GM08714 (cell line): Measurements from ENCODE around the gene ENAH.
A peak's percentile ranks its signal among the peaks of the same experiment; 100 is the strongest.
"Not testable (repeated sequence)": the region's sequence is repeated elsewhere in the genome, so short reads cannot be mapped to it uniquely, and the experiment has no call there.

Source experiments
- H3K4me3 ChIP-seq: fragments of 200-500 bp; sonication (Bioruptor generic); 2 replicates; pipeline ENCODE4 v1.5.1; 2014; ENCODE audit warnings: mild to moderate bottlenecking, low read length, inconsistent platforms
- ZNF274 ChIP-seq: IDR thresholded peaks from 2 replicates; pipeline ENCODE4 v1.6.1; 2012; ENCODE audit warnings: mild to moderate bottlenecking, low read depth, low read length

ENAH gene

DNA sequence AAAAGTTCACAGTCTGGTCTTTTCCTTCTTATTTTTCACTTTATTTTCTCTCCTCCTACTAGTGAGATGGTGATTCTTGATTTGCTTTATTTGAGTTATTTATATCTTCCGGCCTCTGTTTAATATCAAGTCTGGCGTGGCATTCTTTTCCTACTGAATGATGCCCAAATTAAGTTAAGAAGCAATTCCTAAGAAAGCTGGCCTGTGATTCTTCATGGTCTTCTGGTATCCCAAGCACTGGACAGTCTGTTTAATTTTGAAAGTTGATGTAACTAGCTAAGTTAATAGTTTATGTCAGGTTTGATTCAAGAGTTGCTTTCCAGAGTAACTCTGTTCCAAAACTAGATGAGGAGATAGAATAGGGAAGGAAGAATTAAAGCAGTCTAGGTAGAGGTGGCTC is 9.2 kb upstream of the ENAH start:
- H3K4me3 ChIP-seq, result no peak overlapping the region
- TF ChIP-seq ZNF274, result no peak

DNA sequence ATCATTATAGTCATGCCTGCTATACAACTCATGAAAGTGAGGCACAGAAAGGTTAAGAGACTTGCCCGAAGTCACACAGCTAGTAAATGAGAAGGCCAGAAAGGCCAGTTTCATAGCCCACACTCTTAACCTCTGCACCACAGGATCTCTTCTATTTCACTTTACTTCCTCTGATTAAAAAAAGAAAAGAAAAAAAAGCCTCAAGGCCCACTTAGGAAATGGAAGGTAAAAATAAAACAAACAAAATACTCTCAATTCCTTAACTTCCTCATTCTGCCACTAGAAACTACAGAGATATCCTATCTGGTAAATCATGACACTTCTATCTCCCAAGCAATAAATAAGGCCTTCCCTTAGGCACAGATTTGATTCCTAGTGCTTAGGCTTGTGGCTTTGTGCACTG is 7.6 kb upstream of the ENAH start:
- TF ChIP-seq ZNF274, result no peak
- H3K4me3 ChIP-seq, result no peak overlapping the region

DNA sequence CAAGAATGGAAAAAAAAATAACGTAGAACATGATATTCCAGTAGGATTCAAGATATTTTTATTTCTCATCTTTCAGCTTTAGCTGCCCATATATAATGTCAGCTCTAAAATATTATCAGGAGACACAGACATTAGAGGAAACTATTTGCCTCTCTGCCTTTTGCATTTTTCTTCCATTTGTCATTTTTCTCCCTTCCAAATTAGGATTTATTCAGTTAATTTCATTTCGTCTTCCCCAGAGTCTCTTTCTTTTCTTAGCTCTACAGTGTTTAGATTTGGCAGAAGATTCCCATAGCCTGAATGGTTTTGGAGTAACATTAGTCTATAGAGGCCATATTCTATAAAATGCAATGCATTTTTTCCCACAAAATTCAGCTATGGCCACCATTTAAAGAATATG is 5.1 kb upstream of the ENAH start:
- no peak overlapping the region for H3K4me3 ChIP-seq
- TF ChIP-seq ZNF274, result no peak

DNA sequence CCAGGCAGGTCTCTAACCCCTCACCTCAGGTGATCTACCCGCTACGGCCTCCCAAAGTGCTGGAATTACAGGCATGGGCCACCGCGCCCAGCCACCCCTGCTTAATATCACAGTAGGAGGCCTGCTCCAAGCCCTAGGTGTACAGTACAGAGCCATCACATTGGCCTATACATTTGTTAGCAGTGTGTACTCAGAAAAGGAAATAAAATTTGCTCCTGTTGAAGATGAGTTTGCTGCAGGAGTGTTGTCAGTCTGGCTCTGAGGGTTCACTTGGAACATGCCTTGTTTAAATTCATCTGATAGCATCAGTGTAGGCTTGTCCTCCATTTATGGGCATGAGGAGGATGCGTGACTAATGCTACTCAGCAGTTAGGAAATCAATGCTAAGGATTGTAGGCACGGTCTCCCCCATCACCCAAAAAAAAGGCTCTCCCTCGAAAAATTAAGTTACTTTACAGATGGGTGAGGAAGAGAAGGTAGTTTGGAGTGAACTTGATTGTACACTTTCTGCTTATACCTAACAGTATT is 4.6 kb upstream of the ENAH start:
- H3K4me3 ChIP-seq, result no peak overlapping the region
- TF ChIP-seq ZNF274, result no peak

DNA sequence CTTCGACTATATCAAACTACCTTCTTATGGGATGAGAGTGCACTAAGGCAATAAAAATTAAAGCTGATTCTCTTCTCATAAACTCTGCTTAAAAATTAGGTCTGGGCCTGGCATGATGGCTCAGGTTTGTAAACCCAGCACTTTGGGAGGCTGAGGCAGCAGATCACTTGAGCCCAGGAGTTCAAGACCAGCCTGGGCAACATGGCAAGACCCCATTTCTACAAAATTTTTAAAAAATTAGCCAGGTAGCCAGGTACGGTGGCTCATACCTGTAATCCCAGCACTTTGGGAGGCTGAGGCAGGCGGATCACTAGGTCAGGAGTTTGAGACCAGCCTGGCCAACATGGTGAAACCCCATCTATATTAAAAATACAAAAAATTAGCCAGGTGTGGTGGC is 3.3 kb upstream of the ENAH start:
- H3K4me3 ChIP-seq, result not testable (repeated sequence)

DNA sequence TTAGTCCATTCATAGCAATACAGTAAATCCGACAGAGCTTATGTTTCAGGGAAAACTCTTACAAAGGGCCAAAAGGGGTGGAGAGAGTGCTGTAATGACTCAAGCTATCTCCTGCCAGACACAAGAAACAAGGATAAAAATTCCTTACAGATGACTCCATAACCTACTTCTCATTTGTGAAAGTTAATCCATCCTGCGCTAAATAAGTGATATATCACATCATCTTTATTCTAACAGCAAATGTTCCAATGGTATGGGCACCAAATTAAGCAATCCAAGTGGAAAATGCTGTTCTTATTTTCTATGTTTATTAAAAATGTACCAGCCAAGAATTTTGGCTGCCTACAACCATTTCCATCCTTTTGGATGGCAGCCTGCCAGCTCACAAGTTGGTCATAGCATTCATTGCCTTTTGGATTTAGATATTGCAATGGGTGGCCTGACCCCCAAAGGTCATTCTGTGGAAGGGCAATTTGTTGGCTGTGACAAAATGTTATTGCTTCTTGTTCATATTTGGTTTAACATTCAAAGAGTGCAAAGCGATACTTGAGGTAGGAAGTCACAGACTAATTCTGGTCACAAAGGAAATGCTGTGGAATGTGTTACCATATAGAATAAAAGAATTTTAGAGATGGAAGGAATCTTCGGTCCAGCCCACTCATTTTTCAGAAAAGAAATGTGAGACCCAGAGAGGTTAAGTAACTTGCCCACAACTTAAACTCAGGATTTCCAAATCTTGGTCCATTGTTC is 2.8 kb upstream of the ENAH start:
- no peak for TF ChIP-seq ZNF274
- no peak overlapping the region for H3K4me3 ChIP-seq

DNA sequence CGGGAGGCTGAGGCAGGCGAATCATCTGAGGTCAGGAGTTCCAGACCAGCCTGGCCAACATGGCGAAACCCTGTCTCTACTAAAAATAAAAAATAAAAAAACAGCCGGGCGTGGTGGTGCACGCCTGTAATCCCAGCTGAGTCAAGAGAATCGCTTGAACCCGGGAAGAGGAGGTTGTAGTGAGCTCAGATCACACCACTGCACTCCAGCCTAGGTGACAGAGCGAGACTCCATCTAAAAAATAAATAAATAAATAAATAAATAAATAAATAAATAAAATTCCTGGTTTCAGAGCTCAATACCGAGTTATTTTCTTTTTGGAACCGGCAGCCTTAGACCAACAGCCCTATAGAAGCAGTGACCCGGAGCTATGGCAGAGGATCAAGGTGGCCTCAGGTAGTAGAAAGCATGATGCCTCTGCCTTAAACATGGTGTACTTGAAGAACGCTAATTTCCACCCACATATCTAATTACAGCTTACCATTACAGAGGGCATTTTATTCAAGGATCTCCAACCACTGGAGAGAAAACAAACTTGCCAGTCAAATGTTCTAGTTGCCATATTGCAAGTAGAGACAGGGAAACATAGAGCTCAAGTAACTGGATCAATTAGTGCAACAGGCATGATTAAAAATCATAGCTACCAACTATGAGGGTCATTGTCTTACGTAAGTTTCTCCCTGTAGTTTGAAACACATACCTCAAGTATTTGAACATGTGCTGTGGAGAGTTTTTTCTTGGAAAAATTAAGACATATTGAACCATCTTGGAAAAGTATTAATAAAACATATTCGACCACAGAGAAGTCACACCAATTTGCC is 2.0 kb upstream of the ENAH start:
- no peak overlapping the region for H3K4me3 ChIP-seq
- TF ChIP-seq ZNF274, result no peak

DNA sequence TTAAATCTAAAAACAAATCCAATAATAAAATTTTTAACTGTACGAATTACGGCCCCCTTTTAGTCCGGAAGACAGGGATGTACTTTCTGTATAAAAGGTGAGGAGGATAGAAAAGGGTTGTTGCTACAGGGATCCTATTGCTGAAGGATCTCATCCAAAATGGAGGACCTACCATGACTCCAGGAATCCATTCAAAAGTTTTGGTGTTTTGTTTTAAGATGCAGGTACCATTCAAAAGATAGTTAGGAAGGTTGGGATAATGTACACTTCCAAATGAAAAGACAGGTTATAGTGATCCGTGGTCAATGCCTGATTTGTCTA is 1.3 kb upstream of the ENAH start:
- TF ChIP-seq ZNF274, result no peak
- H3K4me3 ChIP-seq, result peak overlapping the region; percentile 23; the same call in 1 of the 2 replicates

DNA sequence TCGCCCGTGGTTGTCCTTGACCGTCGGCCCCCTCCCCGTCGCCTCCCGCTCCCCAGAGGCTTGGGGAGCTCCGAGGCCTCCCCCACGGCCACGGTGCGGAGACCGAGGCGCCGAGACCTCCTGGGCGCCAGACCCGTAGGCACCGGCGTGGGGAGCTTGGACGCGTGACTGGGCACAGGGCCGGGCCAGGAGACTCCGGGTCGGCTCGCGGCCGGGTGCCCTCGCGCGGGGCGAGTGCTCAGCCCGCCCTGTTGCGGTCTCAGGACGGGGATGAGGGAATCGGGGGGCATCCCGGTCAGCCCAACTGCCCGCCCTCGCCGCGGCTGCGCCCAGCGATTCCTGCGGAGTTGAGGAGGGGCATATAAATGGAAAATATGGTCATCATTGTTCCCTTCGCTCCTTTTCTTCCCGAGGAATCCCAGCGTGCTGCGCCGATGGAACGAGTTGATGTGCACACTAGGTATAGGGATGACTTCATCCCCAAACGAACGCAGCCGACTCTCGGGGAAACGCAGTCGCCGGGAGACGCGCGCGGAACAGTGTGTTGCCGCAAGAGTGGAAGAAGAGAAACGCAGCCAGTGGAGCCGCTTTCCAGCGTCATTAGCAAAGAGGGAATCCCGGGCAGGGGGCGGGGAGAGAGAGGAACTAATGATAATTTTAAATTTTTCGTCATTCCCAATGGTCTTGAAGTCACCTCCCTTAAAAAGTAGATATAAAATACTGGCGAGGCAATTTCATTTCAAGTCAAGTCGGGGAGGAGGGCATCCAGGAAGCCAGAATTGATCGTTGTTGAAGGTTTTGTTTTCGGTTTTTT is 747 bp upstream of the ENAH start:
- H3K4me3 ChIP-seq, result peak overlapping the region; percentile 23
- TF ChIP-seq ZNF274, result no peak

DNA sequence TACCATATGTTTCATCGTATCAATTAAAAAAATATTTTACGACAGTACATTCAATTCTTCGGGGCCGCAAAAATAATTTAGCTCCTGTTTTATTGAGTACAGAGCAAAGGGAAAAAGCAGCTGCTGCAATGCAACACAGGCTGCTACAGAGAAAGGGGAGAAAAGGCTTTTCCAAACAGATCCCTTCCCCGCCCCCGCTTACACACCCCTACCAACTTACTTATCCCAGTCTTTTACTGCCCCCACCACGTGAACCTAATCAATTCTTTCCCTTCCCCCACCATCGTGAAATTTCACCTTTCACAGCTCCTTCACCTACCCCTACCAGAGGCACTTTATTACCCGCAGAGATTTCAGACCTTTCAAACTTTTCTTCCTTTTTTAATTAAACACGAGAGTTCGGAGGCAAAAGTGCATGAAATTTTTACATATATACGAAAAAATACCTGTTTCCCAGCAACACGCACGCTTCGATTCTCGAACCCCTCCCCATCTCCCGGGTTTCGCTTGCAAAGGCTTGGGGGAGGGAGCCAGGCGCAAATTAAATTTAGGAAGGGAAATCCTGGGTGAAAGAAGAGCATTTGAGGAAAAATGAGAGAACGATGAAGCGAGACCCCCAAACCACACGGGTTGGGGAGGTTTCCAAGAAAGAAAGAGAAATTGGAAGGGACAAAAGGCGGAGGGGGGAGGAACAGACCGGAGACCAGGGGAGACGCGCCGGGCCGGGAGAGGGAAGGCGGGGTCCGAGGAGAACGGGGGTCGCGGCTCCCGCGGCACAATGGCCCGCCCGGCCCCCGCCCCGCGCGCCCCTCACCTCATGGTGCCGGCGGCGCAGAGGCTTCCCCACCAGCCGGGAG is 823 bp downstream of the ENAH start:
- no peak for TF ChIP-seq ZNF274
- peak overlapping the region; percentile 71 for H3K4me3 ChIP-seq

DNA sequence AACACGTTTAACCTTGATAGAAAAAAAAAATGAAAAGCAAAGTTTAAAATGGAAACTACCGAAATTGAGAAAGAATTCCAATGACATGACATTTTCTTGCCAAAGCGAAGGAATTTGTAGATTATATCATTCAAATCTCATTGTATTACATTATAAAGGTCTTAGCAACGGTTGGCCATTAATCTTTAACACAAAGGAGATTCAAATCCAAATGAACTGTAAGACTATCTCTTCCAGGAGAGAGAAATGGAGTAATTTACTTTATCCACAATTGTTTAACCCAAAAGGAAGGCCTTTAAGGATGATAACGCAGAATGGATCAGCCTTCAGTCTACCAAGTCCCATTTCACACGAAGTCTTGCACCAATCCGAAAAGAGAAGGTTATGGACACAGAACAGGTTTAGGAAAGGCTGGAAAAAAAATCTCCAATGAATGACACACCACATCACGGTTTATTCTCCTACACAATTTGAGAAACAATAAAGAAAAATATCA is 1.5 kb downstream of the ENAH start:
- H3K4me3 ChIP-seq, result peak overlapping the region; percentile 71; the same call in 1 of the 2 replicates
- TF ChIP-seq ZNF274, result no peak

DNA sequence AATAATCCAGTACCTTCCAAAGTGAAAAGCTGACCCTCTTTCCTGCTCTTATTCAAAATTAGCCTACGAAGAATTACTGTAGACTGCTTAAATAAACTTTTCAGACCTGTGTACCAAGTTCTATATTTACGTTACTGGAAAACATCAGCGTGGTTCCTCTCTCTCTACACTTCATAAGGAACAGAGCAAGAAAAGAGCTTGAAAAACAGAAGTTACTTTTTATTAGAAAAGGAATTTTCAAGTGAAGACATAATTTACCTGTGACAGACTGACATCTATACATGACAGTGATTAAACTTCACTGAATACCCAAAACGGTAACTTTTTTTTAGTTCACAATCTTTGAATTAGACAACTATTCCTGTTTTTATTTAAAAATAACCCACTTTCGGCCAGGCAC is 2.7 kb downstream of the ENAH start:
- H3K4me3 ChIP-seq, result peak overlapping the region; percentile 25; the same call in 1 of the 2 replicates
- no peak for TF ChIP-seq ZNF274

DNA sequence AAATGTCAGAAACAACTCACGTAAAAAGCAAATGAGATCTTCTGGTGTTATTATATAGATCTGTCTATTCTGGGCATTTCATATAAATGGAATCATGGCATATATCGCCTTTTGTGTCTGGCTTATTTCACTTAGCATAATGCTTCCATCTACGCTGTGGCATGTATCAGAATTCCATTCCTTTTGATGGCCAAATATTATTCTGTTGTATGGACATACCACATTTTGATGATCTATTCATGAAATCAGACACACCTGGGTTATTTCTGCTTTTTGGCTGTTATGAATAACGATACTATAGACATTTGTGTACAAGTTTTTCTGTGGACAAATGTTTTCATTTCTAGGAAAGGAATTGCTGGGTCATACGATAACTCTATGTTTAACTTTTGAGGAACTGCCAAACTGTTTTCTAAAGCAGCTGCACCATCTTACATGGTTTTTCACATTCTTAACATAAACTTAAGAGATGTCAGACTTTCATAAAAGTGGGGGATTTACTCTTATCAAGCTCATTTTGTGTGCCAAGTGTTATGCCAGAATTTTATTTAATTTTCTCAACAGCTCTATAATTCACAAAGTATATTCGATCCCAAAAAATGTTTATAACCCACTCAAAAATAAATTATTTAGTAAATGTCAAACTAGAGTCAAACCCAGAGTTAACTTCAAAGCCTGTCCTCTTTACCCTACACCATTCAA is 7.6 kb downstream of the ENAH start:
- no peak for TF ChIP-seq ZNF274
- no peak overlapping the region for H3K4me3 ChIP-seq
